HT1080 (cell line): ENCODE measurements around the gene PAFAH2. TPM values are rescaled to one million over a fixed set of nuclear protein-coding genes. Genes with fewer than 3 reads are reported as not detected.

ENCODE experiments used
- DNase-seq: peaks from one replicate; pipeline ENCODE4 v3.0.0-alpha.2; 2015; ENCODE audit warnings: low read depth
- total RNA-seq: library from RNA; depleted of rRNA; stranded (reverse); fragments of >200 nt; shearing (Covaris generic); gene quantifications from 2 replicates; pipeline ENCODE4 v1.2.3, GENCODE V29; 2014

Gene PAFAH2
- total RNA-seq, 1 experiment from 2014 or later, result 5.4 TPM

- DNase-seq, result no peak
These were observed 33.9 kb upstream of the PAFAH2 start for GRCh38 chr1:26031611-26032220.

- no peak for DNase-seq
These were observed 33.3 kb upstream of the PAFAH2 start for GRCh38 chr1:26031196-26031595.

- no peak for DNase-seq
These were observed 32.1 kb upstream of the PAFAH2 start for GRCh38 chr1:26029864-26030481.

- no peak for DNase-seq
These were observed 31.4 kb upstream of the PAFAH2 start for GRCh38 chr1:26029054-26029863.

GRCh38 chr1:26028490-26028980 is 30.7 kb upstream of the PAFAH2 start:
- DNase-seq, result peak; percentile 28

GRCh38 chr1:26027716-26028489 is 30.0 kb upstream of the PAFAH2 start:
- DNase-seq, result no peak

- no peak for DNase-seq
These were observed 27.7 kb upstream of the PAFAH2 start for GRCh38 chr1:26025517-26025916.

- DNase-seq, result no peak
These were observed 27.2 kb upstream of the PAFAH2 start for GRCh38 chr1:26025060-26025459.

GRCh38 chr1:26023826-26024225 is 26.0 kb upstream of the PAFAH2 start:
- DNase-seq, result no peak

- DNase-seq, result no peak
These were observed 25.1 kb upstream of the PAFAH2 start for GRCh38 chr1:26023009-26023408.

- no peak for DNase-seq
These were observed 24.5 kb upstream of the PAFAH2 start for GRCh38 chr1:26022404-26022779.

- DNase-seq, result no peak
These were observed 24.0 kb upstream of the PAFAH2 start, which contains the start of gene EXTL1 for GRCh38 chr1:26021647-26022403. EXTL1 (plus strand) TSS chr1:26021775; CDS start chr1:26022647, 872 bp downstream.

- DNase-seq, result no peak
These were observed 23.2 kb upstream of the PAFAH2 start for GRCh38 chr1:26020941-26021646.

GRCh38 chr1:26020330-26020768 is 22.5 kb upstream of the PAFAH2 start:
- DNase-seq, result no peak

- peak; percentile 38 for DNase-seq
These were observed 21.9 kb upstream of the PAFAH2 start for GRCh38 chr1:26019641-26020315.

- no peak for DNase-seq
These were observed 19.7 kb upstream of the PAFAH2 start for GRCh38 chr1:26017606-26018005.

- DNase-seq, result no peak
These were observed 19.2 kb upstream of the PAFAH2 start for GRCh38 chr1:26016953-26017545.

- no peak for DNase-seq
These were observed 18.5 kb upstream of the PAFAH2 start for GRCh38 chr1:26016258-26016952.
